ENCODE measurements around the gene SLCO4A1. TPM values are rescaled to one million over a fixed set of nuclear protein-coding genes. Genes with fewer than 3 reads are reported as not detected.
A peak's percentile ranks its signal among the peaks of the same experiment; 100 is the strongest.

The SLCO4A1 gene
- total RNA-seq, 1 donor from 2014 or later, result 1.4 TPM

DNA sequence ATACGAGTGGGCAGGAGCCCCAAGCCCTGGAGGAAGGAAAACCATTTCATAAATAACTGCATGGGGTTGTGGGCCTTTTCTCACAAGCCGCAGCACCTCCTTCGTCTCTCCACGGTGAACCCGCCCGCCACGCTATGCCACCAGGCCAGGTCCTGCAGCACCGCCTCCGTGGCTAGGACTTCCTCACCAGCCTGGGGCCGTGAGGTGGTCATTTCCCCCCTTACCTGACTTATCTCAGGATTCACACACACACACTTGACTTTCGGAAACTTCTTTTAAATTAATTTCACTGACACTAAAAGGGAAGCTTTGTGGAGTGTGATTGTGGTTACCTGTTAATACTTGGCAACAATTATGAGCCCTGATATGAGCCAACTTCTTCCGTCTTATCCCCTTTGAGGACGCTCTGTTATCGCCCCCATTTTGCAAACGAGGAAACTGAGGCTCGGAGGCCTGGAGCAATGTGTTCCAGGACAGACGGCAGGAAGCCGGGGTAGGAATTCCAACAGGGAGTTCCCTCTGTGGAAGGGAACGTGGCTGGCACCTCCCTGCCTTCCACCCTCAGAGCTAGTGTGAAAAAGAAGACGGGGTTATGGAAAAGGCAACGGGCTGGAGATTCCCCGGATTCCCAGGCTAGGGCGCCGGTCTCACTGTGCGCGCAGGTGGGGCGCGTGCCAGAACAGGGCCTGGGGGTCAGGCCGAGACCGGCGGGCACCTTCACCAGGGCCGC lies 817 bp upstream of the SLCO4A1 start:
- H3K4me3 Mint-ChIP-seq (ENCODE audit: unreplicated experiment), result peak overlapping the region; percentile 79
- no peaks in the 10 kb centered on the region for H3K9me3 Mint-ChIP-seq (ENCODE audit: unreplicated experiment)
- no peak for DNase-seq (ENCODE audit: low spot score)
- H3K27ac Mint-ChIP-seq (ENCODE audit: unreplicated experiment), result no peak overlapping the region
- no peak for TF ChIP-seq CTCF (IDR thresholded peaks at IDR 0.05; ENCODE audit: unreplicated experiment)
- H3K27me3 Mint-ChIP-seq (ENCODE audit: unreplicated experiment), result peaks cover 22% of the 10 kb centered on the region
- H3K4me1 Mint-ChIP-seq (ENCODE audit: unreplicated experiment), result no peaks in the 10 kb centered on the region
- no peaks in the 10 kb centered on the region for H3K36me3 Mint-ChIP-seq (ENCODE audit: low read depth, unreplicated experiment)

DNA sequence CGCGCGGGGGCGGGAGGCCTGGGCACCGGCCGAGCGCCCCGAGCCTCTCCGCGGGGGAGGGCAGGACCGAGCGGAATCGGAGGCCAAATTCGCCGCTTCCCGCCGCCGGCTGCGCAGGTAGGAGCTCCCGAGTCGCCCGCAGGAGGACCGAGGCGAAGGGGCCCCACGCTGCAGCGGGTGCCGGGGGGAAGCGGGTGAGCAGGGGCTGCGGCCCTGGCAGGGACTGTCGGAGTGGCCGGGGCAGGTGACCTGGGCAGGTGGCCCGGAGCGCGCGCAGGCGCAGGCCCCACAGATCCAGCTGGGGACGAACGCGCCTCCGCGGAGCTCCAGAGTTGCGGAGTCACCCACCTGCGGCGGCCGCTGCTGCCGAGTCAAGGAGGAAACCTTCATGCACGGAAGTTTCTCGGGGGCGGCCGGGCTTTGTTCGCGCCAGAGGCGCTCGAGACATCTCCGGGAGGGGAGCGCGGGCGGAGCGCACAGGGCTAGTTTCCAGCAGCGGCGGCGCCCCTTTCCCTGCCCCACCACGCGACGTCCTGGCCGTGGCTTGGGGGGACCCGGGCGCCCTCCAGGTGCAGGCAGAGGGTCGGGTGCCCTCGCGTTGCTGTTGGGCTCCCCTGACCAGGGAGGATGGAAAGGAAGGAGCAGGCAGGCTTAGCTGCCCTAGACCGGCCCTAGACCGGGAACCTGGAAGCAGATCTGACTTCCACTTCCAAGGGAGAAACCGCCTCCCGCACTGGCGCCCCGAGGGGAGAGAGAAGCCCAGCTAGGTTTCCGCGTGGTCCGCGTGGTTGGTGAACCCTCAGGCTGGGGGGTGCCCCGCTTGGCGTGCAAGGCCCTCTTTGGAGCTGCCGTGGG lies 590 bp downstream of the SLCO4A1 start:
- TF ChIP-seq CTCF (IDR thresholded peaks at IDR 0.05; ENCODE audit: unreplicated experiment), result no peak
- Mint-ChIP-seq H3K36me3 (ENCODE audit: low read depth, unreplicated experiment) (no peaks in the 10 kb centered on the region), H3K27ac (ENCODE audit: unreplicated experiment) (no peak overlapping the region), H3K4me1 (ENCODE audit: unreplicated experiment) (no peaks in the 10 kb centered on the region), H3K9me3 (ENCODE audit: unreplicated experiment) (no peaks in the 10 kb centered on the region), H3K4me3 (ENCODE audit: unreplicated experiment) (no peak overlapping the region), H3K27me3 (ENCODE audit: unreplicated experiment) (peaks cover 16% of the 10 kb centered on the region)
- DNase-seq (ENCODE audit: low spot score), result no peak

DNA sequence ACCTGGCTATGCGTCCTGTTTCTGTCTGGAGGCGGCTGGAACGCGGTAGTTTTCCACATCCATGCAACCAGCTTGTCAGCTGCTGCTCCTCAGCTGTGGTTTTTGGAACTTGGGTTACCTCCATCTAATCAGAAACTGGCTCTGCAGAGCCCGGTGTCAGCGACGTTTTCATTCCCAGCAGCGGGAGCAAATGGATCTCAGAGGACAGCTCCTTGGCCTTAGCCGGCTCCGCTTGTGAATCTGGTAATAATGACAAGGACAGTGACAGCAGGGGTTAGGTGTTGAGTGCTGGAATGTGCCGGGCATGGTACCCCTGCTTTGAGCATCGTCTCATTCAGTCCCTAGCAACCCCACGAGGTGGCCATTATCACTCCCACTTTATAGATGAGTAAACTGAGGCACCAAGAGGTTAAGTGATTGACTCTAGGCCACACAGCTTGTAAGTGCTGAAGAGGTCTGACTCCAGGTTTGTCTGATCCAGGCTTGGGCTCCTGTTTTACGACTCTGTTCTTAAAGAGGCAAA lies 1.3 kb downstream of the SLCO4A1 start:
- no peaks in the 10 kb centered on the region for H3K4me1 Mint-ChIP-seq (ENCODE audit: unreplicated experiment)
- no peaks in the 10 kb centered on the region for H3K36me3 Mint-ChIP-seq (ENCODE audit: low read depth, unreplicated experiment)
- H3K27ac Mint-ChIP-seq (ENCODE audit: unreplicated experiment), result no peak overlapping the region
- DNase-seq (ENCODE audit: low spot score), result no peak
- TF ChIP-seq CTCF (IDR thresholded peaks at IDR 0.05; ENCODE audit: unreplicated experiment), result no peak
- H3K4me3 Mint-ChIP-seq (ENCODE audit: unreplicated experiment), result peak overlapping the region; percentile 37
- H3K27me3 Mint-ChIP-seq (ENCODE audit: unreplicated experiment), result peaks cover 16% of the 10 kb centered on the region
- H3K9me3 Mint-ChIP-seq (ENCODE audit: unreplicated experiment), result no peaks in the 10 kb centered on the region

GRCh38 chr20:62644044-62644795 lies 1.9 kb downstream of the SLCO4A1 start:
- Mint-ChIP-seq H3K27ac (ENCODE audit: unreplicated experiment) (no peak overlapping the region), H3K4me1 (ENCODE audit: unreplicated experiment) (no peaks in the 10 kb centered on the region), H3K27me3 (ENCODE audit: unreplicated experiment) (peaks cover 13% of the 10 kb centered on the region), H3K4me3 (ENCODE audit: unreplicated experiment) (peak overlapping the region; percentile 37), H3K9me3 (ENCODE audit: unreplicated experiment) (no peaks in the 10 kb centered on the region), H3K36me3 (ENCODE audit: low read depth, unreplicated experiment) (no peaks in the 10 kb centered on the region)
- DNase-seq (ENCODE audit: low spot score), result no peak
- TF ChIP-seq CTCF (IDR thresholded peaks at IDR 0.05; ENCODE audit: unreplicated experiment), result no peak

Measured in endothelial cell (in vitro differentiated cells).